ENCODE results near the gene CDH12.
"Not testable (repeated sequence)": the region's sequence is repeated elsewhere in the genome, so short reads cannot be mapped to it uniquely, and the experiment has no call there.

The CDH12 gene

GRCh38 chr5:22411554-22412349 is 441.4 kb downstream of the CDH12 start:
- DNase-seq = no peak

GRCh38 chr5:22391956-22392355 is 461.2 kb downstream of the CDH12 start:
- no peak for DNase-seq

- DNase-seq = no peak
These were observed 462.3 kb downstream of the CDH12 start for GRCh38 chr5:22390888-22391287.

- no peak for DNase-seq
These were observed 480.1 kb downstream of the CDH12 start for GRCh38 chr5:22372826-22373660.

- DNase-seq = no peak
These were observed 480.8 kb downstream of the CDH12 start for GRCh38 chr5:22372376-22372775.

GRCh38 chr5:22354956-22355355 is 498.2 kb downstream of the CDH12 start:
- DNase-seq = no peak

GRCh38 chr5:22352493-22352892 is 500.7 kb downstream of the CDH12 start:
- DNase-seq = no peak

GRCh38 chr5:22351178-22351577 is 502.0 kb downstream of the CDH12 start:
- DNase-seq = no peak

GRCh38 chr5:22348027-22348426 is 505.1 kb downstream of the CDH12 start:
- DNase-seq = no peak

- no peak for DNase-seq
These were observed 509.1 kb downstream of the CDH12 start for GRCh38 chr5:22344000-22344399.

GRCh38 chr5:22341406-22341805 is 511.7 kb downstream of the CDH12 start:
- no peak for DNase-seq

GRCh38 chr5:22332949-22333348 is 520.2 kb downstream of the CDH12 start:
- not testable (repeated sequence) for DNase-seq

GRCh38 chr5:22329683-22330082 is 523.5 kb downstream of the CDH12 start:
- no peak for DNase-seq

GRCh38 chr5:22319798-22320197 is 533.3 kb downstream of the CDH12 start:
- no peak for DNase-seq

GRCh38 chr5:22316294-22316693 is 536.9 kb downstream of the CDH12 start:
- DNase-seq = no peak

GRCh38 chr5:22315052-22315451 is 538.1 kb downstream of the CDH12 start:
- not testable (repeated sequence) for DNase-seq

GRCh38 chr5:22314548-22314947 is 538.6 kb downstream of the CDH12 start:
- no peak for DNase-seq

GRCh38 chr5:22306011-22306410 is 547.1 kb downstream of the CDH12 start:
- DNase-seq = no peak

GRCh38 chr5:22295832-22296231 is 557.3 kb downstream of the CDH12 start:
- no peak for DNase-seq

GRCh38 chr5:22293147-22293546 is 560.0 kb downstream of the CDH12 start:
- DNase-seq = no peak

GRCh38 chr5:22278164-22278563 is 575.0 kb downstream of the CDH12 start:
- DNase-seq = no peak

- no peak for DNase-seq
These were observed 576.1 kb downstream of the CDH12 start for GRCh38 chr5:22277006-22277405.

GRCh38 chr5:22265855-22266254 is 587.3 kb downstream of the CDH12 start:
- not testable (repeated sequence) for DNase-seq

- no peak for DNase-seq
These were observed 595.0 kb downstream of the CDH12 start for GRCh38 chr5:22258139-22258538.
